Measurements from ENCODE around the gene PMPCA. TPM values are rescaled to one million over a fixed set of nuclear protein-coding genes. Genes with fewer than 3 reads are reported as not detected.

Gene PMPCA
- total RNA-seq, 2 donors from 2014 or later: 89.7 to 123 TPM

GRCh38 chr9:136379891-136380290 is 30.6 kb upstream of the PMPCA start:
- H3K36me3 Mint-ChIP-seq (ENCODE audit: low read depth): peaks cover 55% of the 10 kb centered on the region
- no peak for ATAC-seq (replicated peaks)
- H3K9me3 Mint-ChIP-seq: no peaks in the 10 kb centered on the region
- H3K4me1 Mint-ChIP-seq: peaks cover 3% of the 10 kb centered on the region
- no peak overlapping the region for H3K4me3 Mint-ChIP-seq
- H3K27ac Mint-ChIP-seq: no peak overlapping the region
- H3K27me3 Mint-ChIP-seq: no peaks in the 10 kb centered on the region

DNA sequence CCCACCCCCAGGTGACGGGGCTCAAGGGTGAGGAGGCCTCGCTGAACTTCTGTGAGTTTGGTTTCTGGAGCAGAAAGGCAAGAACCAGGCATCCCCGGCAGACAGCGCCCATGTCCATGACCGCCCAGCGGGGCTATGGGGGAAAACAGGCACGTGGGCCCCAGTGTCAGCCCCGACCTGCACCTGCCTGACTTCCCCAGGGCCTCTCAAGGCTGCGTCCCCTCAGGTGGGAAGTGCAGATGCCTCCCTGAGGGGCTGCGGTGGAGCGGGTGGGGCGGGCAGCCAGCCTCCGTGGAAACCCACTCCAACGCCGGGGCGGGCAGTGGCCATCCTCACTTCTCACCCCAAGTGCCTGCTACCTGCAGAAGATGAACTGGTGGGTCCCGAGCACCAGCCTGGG is 30.1 kb upstream of the PMPCA start:
- Mint-ChIP-seq H3K27me3 (no peaks in the 10 kb centered on the region), H3K4me1 (peaks cover 7% of the 10 kb centered on the region), H3K27ac (no peak overlapping the region), H3K4me3 (no peak overlapping the region), H3K9me3 (no peaks in the 10 kb centered on the region), H3K36me3 (ENCODE audit: low read depth) (peaks cover 57% of the 10 kb centered on the region)
- ATAC-seq (replicated peaks): no peak

- no peak for ATAC-seq (replicated peaks)
- Mint-ChIP-seq H3K9me3 (no peaks in the 10 kb centered on the region), H3K4me3 (no peak overlapping the region), H3K4me1 (peaks cover 12% of the 10 kb centered on the region), H3K27ac (no peak overlapping the region), H3K27me3 (no peaks in the 10 kb centered on the region), H3K36me3 (ENCODE audit: low read depth) (peaks cover 67% of the 10 kb centered on the region)
Measured at GRCh38 chr9:136381311-136381710, 29.1 kb upstream of the PMPCA start.

- Mint-ChIP-seq H3K4me3 (no peak overlapping the region), H3K9me3 (no peaks in the 10 kb centered on the region), H3K27ac (no peak overlapping the region), H3K27me3 (no peaks in the 10 kb centered on the region), H3K36me3 (ENCODE audit: low read depth) (peaks cover 74% of the 10 kb centered on the region), H3K4me1 (peaks cover 12% of the 10 kb centered on the region)
- ATAC-seq (replicated peaks): no peak
Measured at GRCh38 chr9:136381966-136382513, 28.4 kb upstream of the PMPCA start.

GRCh38 chr9:136383436-136383835 is 27.0 kb upstream of the PMPCA start:
- peaks cover 12% of the 10 kb centered on the region for H3K4me1 Mint-ChIP-seq
- ATAC-seq (replicated peaks): no peak
- no peak overlapping the region for H3K4me3 Mint-ChIP-seq
- no peaks in the 10 kb centered on the region for H3K9me3 Mint-ChIP-seq
- H3K27me3 Mint-ChIP-seq: no peaks in the 10 kb centered on the region
- no peak overlapping the region for H3K27ac Mint-ChIP-seq
- peaks cover 88% of the 10 kb centered on the region for H3K36me3 Mint-ChIP-seq (ENCODE audit: low read depth)

DNA sequence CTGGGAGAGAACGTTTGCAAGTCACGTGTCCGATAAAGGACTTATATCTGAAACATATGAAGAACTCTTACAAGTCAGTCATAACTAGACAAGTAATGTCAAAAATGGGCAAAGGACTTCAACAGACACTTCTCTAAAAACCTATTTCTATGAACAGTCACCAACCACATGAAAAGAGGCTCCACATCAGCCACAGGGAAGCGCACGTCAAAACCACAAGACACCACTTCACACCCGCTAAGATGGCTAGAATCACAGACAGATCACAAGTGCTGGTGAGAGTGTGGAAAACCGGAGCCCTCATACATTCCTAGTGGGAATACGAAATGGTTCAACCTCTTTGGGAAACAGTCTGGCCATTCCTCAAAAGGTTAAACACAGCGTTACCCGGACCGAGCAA is 25.4 kb upstream of the PMPCA start:
- H3K36me3 Mint-ChIP-seq (ENCODE audit: low read depth): peaks cover 91% of the 10 kb centered on the region
- peak; percentile 91 for ATAC-seq (replicated peaks)
- peak overlapping the region; percentile 43 for H3K27ac Mint-ChIP-seq
- H3K27me3 Mint-ChIP-seq: no peaks in the 10 kb centered on the region
- no peaks in the 10 kb centered on the region for H3K9me3 Mint-ChIP-seq
- H3K4me3 Mint-ChIP-seq: peak overlapping the region; percentile 45
- H3K4me1 Mint-ChIP-seq: peaks cover 12% of the 10 kb centered on the region

DNA sequence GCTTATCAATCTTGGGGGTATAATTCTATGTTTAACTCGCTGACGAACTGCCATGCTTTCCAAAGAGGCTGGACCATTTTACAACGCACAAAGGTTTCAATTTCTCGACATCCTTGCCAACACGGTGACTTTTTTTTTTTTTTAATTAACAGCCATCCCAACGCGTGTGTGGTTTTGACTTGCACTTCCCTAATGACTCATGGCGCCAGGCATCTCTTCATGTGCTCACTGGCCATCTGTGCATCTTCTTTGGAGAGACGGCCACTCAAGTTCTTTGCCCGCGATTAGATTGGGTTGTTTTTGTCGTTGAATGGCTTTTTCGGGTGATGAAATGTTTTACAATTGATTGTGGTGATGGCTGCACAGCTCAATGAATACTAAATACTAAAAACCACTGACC is 24.4 kb upstream of the PMPCA start:
- Mint-ChIP-seq H3K4me3 (peak overlapping the region; percentile 40), H3K9me3 (no peaks in the 10 kb centered on the region), H3K27ac (peak overlapping the region; percentile 49), H3K27me3 (no peaks in the 10 kb centered on the region), H3K36me3 (ENCODE audit: low read depth) (peaks cover 97% of the 10 kb centered on the region), H3K4me1 (peaks cover 12% of the 10 kb centered on the region)
- peak; percentile 38 for ATAC-seq (replicated peaks)

GRCh38 chr9:136387217-136387616 is 23.2 kb upstream of the PMPCA start:
- Mint-ChIP-seq H3K4me1 (peaks cover 16% of the 10 kb centered on the region), H3K27ac (no peak overlapping the region), H3K27me3 (no peaks in the 10 kb centered on the region), H3K9me3 (no peaks in the 10 kb centered on the region), H3K4me3 (no peak overlapping the region), H3K36me3 (ENCODE audit: low read depth) (peaks cover 99% of the 10 kb centered on the region)
- no peak for ATAC-seq (replicated peaks)

GRCh38 chr9:136389396-136389795 is 21.1 kb upstream of the PMPCA start:
- H3K27me3 Mint-ChIP-seq: no peaks in the 10 kb centered on the region
- no peak overlapping the region for H3K27ac Mint-ChIP-seq
- ATAC-seq (replicated peaks): no peak
- no peaks in the 10 kb centered on the region for H3K9me3 Mint-ChIP-seq
- peaks cover 97% of the 10 kb centered on the region for H3K36me3 Mint-ChIP-seq (ENCODE audit: low read depth)
- H3K4me3 Mint-ChIP-seq: no peak overlapping the region
- H3K4me1 Mint-ChIP-seq: peaks cover 16% of the 10 kb centered on the region

GRCh38 chr9:136391737-136392537 is 18.5 kb upstream of the PMPCA start:
- peaks cover 4% of the 10 kb centered on the region for H3K4me1 Mint-ChIP-seq
- ATAC-seq (replicated peaks): no peak
- peaks cover 96% of the 10 kb centered on the region for H3K36me3 Mint-ChIP-seq (ENCODE audit: low read depth)
- H3K9me3 Mint-ChIP-seq: no peaks in the 10 kb centered on the region
- no peak overlapping the region for H3K4me3 Mint-ChIP-seq
- H3K27ac Mint-ChIP-seq: no peak overlapping the region
- no peaks in the 10 kb centered on the region for H3K27me3 Mint-ChIP-seq

DNA sequence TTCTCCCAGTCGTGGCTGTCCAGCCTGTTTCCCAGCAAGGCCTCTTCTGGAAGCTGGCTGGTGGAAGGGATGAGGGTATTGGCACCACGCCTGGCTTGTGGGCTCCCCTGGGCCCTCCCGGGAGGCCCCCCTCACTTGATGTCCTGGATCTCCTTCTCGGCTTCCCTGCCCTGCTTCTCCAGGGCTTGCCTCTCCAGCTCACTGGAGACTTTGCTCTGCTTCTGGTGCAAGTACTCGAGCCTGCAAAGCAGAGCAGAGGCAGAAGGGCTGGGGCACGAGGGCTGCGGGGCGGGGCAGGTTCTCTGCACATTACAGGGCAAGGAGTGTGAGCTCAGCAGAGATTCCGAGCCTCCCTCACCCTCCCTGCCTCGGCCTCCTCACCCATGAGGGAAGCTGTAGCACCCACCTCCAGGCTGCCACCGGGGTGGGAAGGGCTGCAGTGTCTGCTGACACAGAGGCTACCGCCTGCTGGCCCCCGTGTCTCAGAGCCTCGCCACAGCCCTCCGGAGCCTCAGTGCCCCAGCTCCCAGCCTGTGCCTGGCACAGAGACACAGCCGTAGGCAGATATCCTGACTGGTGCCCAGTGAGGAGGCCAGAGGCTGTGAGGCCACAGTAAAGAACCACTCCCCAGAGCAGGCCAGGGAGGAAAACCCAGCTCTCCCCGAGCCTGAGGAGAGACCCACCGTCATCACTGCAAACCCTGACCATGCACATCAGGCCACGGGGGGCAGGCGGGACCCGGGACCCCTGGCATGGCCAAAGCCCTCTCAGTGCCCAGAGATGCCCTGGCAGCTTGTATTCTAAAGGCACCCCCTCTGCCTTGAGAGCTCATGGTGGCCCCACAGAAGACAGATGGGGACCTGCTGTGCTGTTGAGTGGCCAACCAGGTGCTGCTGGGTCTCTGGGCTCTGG is 17.7 kb upstream of the PMPCA start:
- Mint-ChIP-seq H3K36me3 (ENCODE audit: low read depth) (peaks cover 96% of the 10 kb centered on the region), H3K27me3 (no peaks in the 10 kb centered on the region), H3K27ac (no peak overlapping the region), H3K4me3 (no peak overlapping the region), H3K9me3 (no peaks in the 10 kb centered on the region), H3K4me1 (peaks cover 4% of the 10 kb centered on the region)
- ATAC-seq (replicated peaks): no peak

DNA sequence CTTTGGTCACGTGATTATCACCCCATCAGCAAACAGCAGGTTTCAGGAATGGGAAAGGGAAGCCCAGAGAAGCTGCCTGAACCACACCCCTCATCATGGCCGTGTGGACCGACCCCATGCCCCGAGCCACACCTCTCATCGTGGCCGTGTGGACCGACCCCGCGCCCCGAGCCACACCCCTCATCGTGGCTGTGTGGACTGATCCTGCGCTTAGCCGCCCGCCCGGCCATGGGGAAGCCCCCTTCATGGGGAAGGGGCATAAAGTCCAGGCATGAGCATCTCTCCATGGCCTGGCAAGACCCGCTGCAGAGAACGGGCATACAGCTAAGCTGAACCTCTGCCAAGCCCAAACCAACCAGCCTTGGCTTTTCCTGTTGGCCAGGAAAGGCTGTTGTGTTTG is 16.9 kb upstream of the PMPCA start:
- H3K4me1 Mint-ChIP-seq: peaks cover 8% of the 10 kb centered on the region
- H3K36me3 Mint-ChIP-seq (ENCODE audit: low read depth): peaks cover 96% of the 10 kb centered on the region
- no peaks in the 10 kb centered on the region for H3K27me3 Mint-ChIP-seq
- ATAC-seq (replicated peaks): no peak
- no peak overlapping the region for H3K4me3 Mint-ChIP-seq
- H3K27ac Mint-ChIP-seq: no peak overlapping the region
- H3K9me3 Mint-ChIP-seq: no peaks in the 10 kb centered on the region

GRCh38 chr9:136394312-136395019 is 16.0 kb upstream of the PMPCA start:
- ATAC-seq (replicated peaks): no peak
- Mint-ChIP-seq H3K4me3 (no peak overlapping the region), H3K4me1 (peaks cover 16% of the 10 kb centered on the region), H3K27ac (no peak overlapping the region), H3K9me3 (no peaks in the 10 kb centered on the region), H3K36me3 (ENCODE audit: low read depth) (peaks cover 95% of the 10 kb centered on the region), H3K27me3 (no peaks in the 10 kb centered on the region)

GRCh38 chr9:136395020-136395340 is 15.5 kb upstream of the PMPCA start:
- peaks cover 90% of the 10 kb centered on the region for H3K36me3 Mint-ChIP-seq (ENCODE audit: low read depth)
- H3K4me3 Mint-ChIP-seq: no peak overlapping the region
- no peaks in the 10 kb centered on the region for H3K9me3 Mint-ChIP-seq
- ATAC-seq (replicated peaks): no peak
- H3K27me3 Mint-ChIP-seq: no peaks in the 10 kb centered on the region
- H3K4me1 Mint-ChIP-seq: peaks cover 16% of the 10 kb centered on the region
- no peak overlapping the region for H3K27ac Mint-ChIP-seq

All from activated T-helper 17 cell treated with anti-CD3 and anti-CD28 coated beads, Interleukin-2, amount 50 U/mL, for 72 hours (primary cell).